Progenitor cell of endocrine pancreas (in vitro differentiated cells): ENCODE data around the gene BTBD9. TPM values are rescaled to one million over a fixed set of nuclear protein-coding genes. Genes with fewer than 3 reads are reported as not detected.

Experiments
- DNase-seq: peaks from one replicate; pipeline ENCODE4 v3.0.0; 2021; ENCODE audit warnings: low spot score; ENCODE audit not compliant: unreplicated experiment
- H3K27ac Mint-ChIP-seq: 2 replicates; pipeline ENCODE4 v1.8.0; 2021; ENCODE audit warnings: mild to moderate bottlenecking, moderate library complexity, mixed read lengths
- H3K27me3 Mint-ChIP-seq: 2 replicates; pipeline ENCODE4 v1.8.0; 2021; ENCODE audit warnings: mixed read lengths
- H3K36me3 Mint-ChIP-seq: 2 replicates; pipeline ENCODE4 v1.8.0; 2022; ENCODE audit warnings: mixed read lengths; ENCODE audit not compliant: insufficient read depth
- H3K4me1 Mint-ChIP-seq: 2 replicates; pipeline ENCODE4 v1.8.0; 2021; ENCODE audit warnings: low read depth, mixed read lengths
- H3K4me3 Mint-ChIP-seq: 2 replicates; pipeline ENCODE4 v1.8.0; 2021; ENCODE audit warnings: low read depth, mild to moderate bottlenecking, moderate library complexity, mixed read lengths
- H3K9me3 Mint-ChIP-seq: 2 replicates; pipeline ENCODE4 v1.8.0; 2021; ENCODE audit warnings: low read depth, mixed read lengths
- CTCF ChIP-seq: fragments of 200-600 bp; sonication (generic); IDR thresholded peaks from one replicate; pipeline ENCODE4 v1.5.0; 2021; ENCODE audit warnings: antibody characterized with exemption, mild to moderate bottlenecking; ENCODE audit not compliant: unreplicated experiment
- total RNA-seq: library from RNA; stranded (reverse); gene quantifications from 2 replicates; pipeline ENCODE4 v1.2.1, GENCODE V29; 2021

Gene BTBD9
- total RNA-seq, 1 donor from 2014 or later: 25.9 TPM

- DNase-seq: no peak
- no peak for TF ChIP-seq CTCF
- Mint-ChIP-seq H3K27ac (peak overlapping the region; percentile 97), H3K27me3 (no peaks in the 10 kb centered on the region), H3K36me3 (no peaks in the 10 kb centered on the region), H3K4me3 (no peak overlapping the region), H3K4me1 (peaks cover 23% of the 10 kb centered on the region), H3K9me3 (no peaks in the 10 kb centered on the region)
Observed at GRCh38 chr6:38213251-38213658, 426.5 kb downstream of the BTBD9 start.

- Mint-ChIP-seq H3K27me3 (no peaks in the 10 kb centered on the region), H3K4me1 (peaks cover 23% of the 10 kb centered on the region), H3K27ac (peak overlapping the region; percentile 97), H3K4me3 (peak overlapping the region; percentile 24), H3K36me3 (no peaks in the 10 kb centered on the region), H3K9me3 (no peaks in the 10 kb centered on the region)
- no peak for TF ChIP-seq CTCF
- peak; percentile 17 for DNase-seq
Observed at GRCh38 chr6:38212579-38212978, 427.1 kb downstream of the BTBD9 start.

- Mint-ChIP-seq H3K36me3 (no peaks in the 10 kb centered on the region), H3K4me1 (peaks cover 23% of the 10 kb centered on the region), H3K9me3 (no peaks in the 10 kb centered on the region), H3K4me3 (no peak overlapping the region), H3K27ac (peak overlapping the region; percentile 97), H3K27me3 (no peaks in the 10 kb centered on the region)
- DNase-seq: no peak
- no peak for TF ChIP-seq CTCF
Observed at GRCh38 chr6:38212116-38212515, 427.6 kb downstream of the BTBD9 start.

- Mint-ChIP-seq H3K27ac (no peak overlapping the region), H3K4me3 (no peak overlapping the region), H3K36me3 (peaks cover 2% of the 10 kb centered on the region), H3K27me3 (no peaks in the 10 kb centered on the region), H3K4me1 (peaks cover 17% of the 10 kb centered on the region), H3K9me3 (peaks cover 6% of the 10 kb centered on the region)
- no peak for DNase-seq
- no peak for TF ChIP-seq CTCF
Observed at GRCh38 chr6:38209371-38210260, 430.1 kb downstream of the BTBD9 start.

DNA sequence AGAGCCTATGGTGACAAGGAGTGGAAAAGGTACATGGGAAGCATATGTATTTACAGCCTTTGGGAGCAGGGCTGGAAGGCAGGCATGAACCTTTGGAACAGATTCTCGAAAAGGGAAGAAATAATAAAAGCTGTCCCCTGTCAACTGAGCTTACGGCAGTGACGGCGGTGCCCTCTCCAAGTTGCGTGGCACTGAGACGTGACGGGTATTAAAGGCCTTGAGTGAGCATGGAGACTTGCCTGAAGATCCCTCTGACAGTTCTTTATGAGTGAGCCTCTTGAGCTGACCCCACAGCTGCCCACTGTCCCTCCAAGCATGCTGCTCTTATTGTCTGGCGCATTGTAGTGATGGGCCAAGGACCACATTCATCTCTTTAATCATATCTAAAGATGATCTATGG lies 431.7 kb downstream of the BTBD9 start:
- H3K4me3 Mint-ChIP-seq: no peak overlapping the region
- no peak for DNase-seq
- no peak overlapping the region for H3K27ac Mint-ChIP-seq
- H3K27me3 Mint-ChIP-seq: no peaks in the 10 kb centered on the region
- H3K4me1 Mint-ChIP-seq: peaks cover 9% of the 10 kb centered on the region
- peaks cover 2% of the 10 kb centered on the region for H3K36me3 Mint-ChIP-seq
- TF ChIP-seq CTCF: no peak
- peaks cover 6% of the 10 kb centered on the region for H3K9me3 Mint-ChIP-seq
